H9 (cell line): ENCODE measurements around the gene CCDC69. TPM values are rescaled to one million over a fixed set of nuclear protein-coding genes. Genes with fewer than 3 reads are reported as not detected.

Experiments used
- DNase-seq: peaks from one replicate; pipeline ENCODE4 v3.0.0-alpha.2; 2017
- H2AFZ ChIP-seq: one replicate; pipeline ENCODE4 v1.6.1; 2013; ENCODE audit warnings: mild to moderate bottlenecking, low read length, control low read depth, moderate library complexity
- H2AK5ac ChIP-seq: 2 replicates; pipeline ENCODE4 v1.6.1; 2013; ENCODE audit warnings: low read length, control low read depth, mixed read lengths; ENCODE audit not compliant: insufficient read length
- H2BK120ac ChIP-seq: one replicate; pipeline ENCODE4 v1.6.1; 2013; ENCODE audit warnings: low read depth, mild to moderate bottlenecking, low read length, control low read depth, inconsistent platforms; ENCODE audit not compliant: poor library complexity, severe bottlenecking
- H2BK12ac ChIP-seq: 2 replicates; pipeline ENCODE4 v1.6.1; 2013; ENCODE audit warnings: low read length, control low read depth, mixed read lengths, low read depth; ENCODE audit not compliant: insufficient read length
- H2BK15ac ChIP-seq: 2 replicates; pipeline ENCODE4 v1.6.1; 2013; ENCODE audit warnings: low read depth, low read length, control low read depth
- H2BK20ac ChIP-seq: one replicate; pipeline ENCODE4 v1.6.1; 2013; ENCODE audit warnings: low read depth, mild to moderate bottlenecking, low read length, control low read depth, inconsistent platforms; ENCODE audit not compliant: poor library complexity, severe bottlenecking
- H2BK5ac ChIP-seq: 2 replicates; pipeline ENCODE4 v1.6.1; 2013; ENCODE audit warnings: low read length, control low read depth, mixed read lengths; ENCODE audit not compliant: insufficient read length
- H3K14ac ChIP-seq: 2 replicates; pipeline ENCODE4 v1.6.1; 2013; ENCODE audit warnings: low read length, control low read depth; ENCODE audit not compliant: insufficient read depth
- H3K18ac ChIP-seq: 2 replicates; pipeline ENCODE4 v1.6.1; 2013; ENCODE audit warnings: low read depth, mild to moderate bottlenecking, mixed read lengths, low read length, control low read depth; ENCODE audit not compliant: insufficient read length
- H3K23ac ChIP-seq: 2 replicates; pipeline ENCODE4 v1.6.1; 2013; ENCODE audit warnings: low read length, control low read depth, mixed read lengths, low read depth; ENCODE audit not compliant: insufficient read length
- H3K23me2 ChIP-seq: 2 replicates; pipeline ENCODE4 v1.6.1; 2013; ENCODE audit warnings: low read depth, mild to moderate bottlenecking, mixed read lengths, low read length, control low read depth; ENCODE audit not compliant: insufficient read length, poor library complexity, severe bottlenecking
- H3K27ac ChIP-seq: 2 replicates; pipeline ENCODE4 v1.5.1; 2013; ENCODE audit warnings: low read length, control low read depth, mixed read lengths, low read depth; ENCODE audit not compliant: insufficient read length
- H3K27me3 ChIP-seq: 2 replicates; pipeline ENCODE4 v1.6.1; 2013; ENCODE audit warnings: low read length, control low read depth, inconsistent platforms; ENCODE audit not compliant: insufficient read depth
- H3K4ac ChIP-seq: 2 replicates; pipeline ENCODE4 v1.6.1; 2013; ENCODE audit warnings: low read depth, mild to moderate bottlenecking, control low read depth, inconsistent platforms, low read length, moderate library complexity
- H3K4me1 ChIP-seq: 2 replicates; pipeline ENCODE4 v1.6.1; 2013; ENCODE audit warnings: low read length, control low read depth, inconsistent platforms; ENCODE audit not compliant: insufficient read depth
- H3K4me2 ChIP-seq: 2 replicates; pipeline ENCODE4 v1.6.1; 2013; ENCODE audit warnings: low read length, control low read depth, mixed read lengths; ENCODE audit not compliant: insufficient read length, insufficient read depth
- H3K56ac ChIP-seq: 2 replicates; pipeline ENCODE4 v1.6.1; 2013; ENCODE audit warnings: low read depth, mild to moderate bottlenecking, mixed read lengths, low read length, control low read depth; ENCODE audit not compliant: insufficient read length
- H3K79me1 ChIP-seq: 2 replicates; pipeline ENCODE4 v1.6.1; 2013; ENCODE audit warnings: low read depth, mild to moderate bottlenecking, moderate library complexity, low read length, control low read depth, inconsistent platforms; ENCODE audit not compliant: insufficient read depth, poor library complexity, severe bottlenecking
- H3K79me2 ChIP-seq: 2 replicates; pipeline ENCODE4 v1.6.1; 2013; ENCODE audit warnings: low read length, control low read depth, inconsistent platforms; ENCODE audit not compliant: insufficient read depth
- H3K9ac ChIP-seq: 2 replicates; pipeline ENCODE4 v1.6.1; 2013; ENCODE audit warnings: low read length, control low read depth, mixed read lengths; ENCODE audit not compliant: insufficient read length; ENCODE audit errors: extremely low read depth
- H3K9me3 ChIP-seq: one replicate; pipeline ENCODE4 v1.6.1; 2013; ENCODE audit warnings: low read depth, low read length, inconsistent platforms; ENCODE audit not compliant: control insufficient read depth
- H3T11ph ChIP-seq: one replicate; pipeline ENCODE4 v1.6.1; 2013; ENCODE audit warnings: mild to moderate bottlenecking, low read length, control low read depth, inconsistent platforms
- H4K20me1 ChIP-seq: one replicate; pipeline ENCODE4 v1.6.1; 2013; ENCODE audit not compliant: control insufficient read depth, insufficient read length, insufficient read depth
- H4K5ac ChIP-seq: 2 replicates; pipeline ENCODE4 v1.6.1; 2013; ENCODE audit warnings: low read depth, mild to moderate bottlenecking, mixed read lengths, low read length, control low read depth; ENCODE audit not compliant: insufficient read length
- H4K8ac ChIP-seq: replicated peaks from 2 replicates; pipeline ENCODE4 v1.6.1; 2013; ENCODE audit warnings: low read length, control low read depth, mixed read lengths, low read depth; ENCODE audit not compliant: insufficient read length
- H4K91ac ChIP-seq: 2 replicates; pipeline ENCODE4 v1.6.1; 2013; ENCODE audit warnings: low read depth, mild to moderate bottlenecking, moderate library complexity, mixed read lengths, low read length, control low read depth; ENCODE audit not compliant: insufficient read length
- H3K27ac Mint-ChIP-seq, 3 experiments: 2 replicates in 2 of 3; 3 replicates in 1 of 3; pipeline ENCODE4 v1.8.0; 2020 to 2021; ENCODE audit warnings: mixed read lengths in 3 of 3, mild to moderate bottlenecking in 1 of 3, moderate library complexity in 1 of 3
- H3K27me3 Mint-ChIP-seq: 2 replicates; pipeline ENCODE4 v1.8.0; 2021; ENCODE audit warnings: low read depth, mild to moderate bottlenecking, moderate library complexity, mixed read lengths
- H3K36me3 Mint-ChIP-seq, 3 experiments: 2 replicates in 2 of 3; 3 replicates in 1 of 3; pipeline ENCODE4 v1.8.0; 2020 to 2021; ENCODE audit warnings: low read depth in 3 of 3, mixed read lengths in 3 of 3; ENCODE audit not compliant: insufficient read depth in 1 of 3
- H3K4me1 Mint-ChIP-seq, 2 experiments: 2 replicates each; pipeline ENCODE4 v1.8.0; 2020; ENCODE audit warnings: mixed read lengths in 2 of 2
- H3K4me3 Mint-ChIP-seq, 2 experiments: 2 replicates in 1 of 2; 3 replicates in 1 of 2; pipeline ENCODE4 v1.8.0; 2020 to 2021; ENCODE audit warnings: mild to moderate bottlenecking in 2 of 2, mixed read lengths in 2 of 2, moderate library complexity in 1 of 2
- H3K9me3 Mint-ChIP-seq, 2 experiments: 2 replicates in 1 of 2; 3 replicates in 1 of 2; pipeline ENCODE4 v1.8.0; 2020; ENCODE audit warnings: mild to moderate bottlenecking in 2 of 2, mixed read lengths in 2 of 2, moderate library complexity in 1 of 2
- CTCF ChIP-seq: fragments of 200-600 bp; sonication (generic); conservative IDR thresholded peaks from 3 replicates; pipeline ENCODE4 v1.8.0; 2021; ENCODE audit warnings: antibody characterized with exemption, mild to moderate bottlenecking
- WGBS: extraction: QIAGEN DNeasy Blood & Tissue Kit; methylation state at CpG from one replicate; pipeline ENCODE4 v1.1.7; 2013; ENCODE audit warnings: missing lambda C conversion rate, low lambda C conversion rate, mixed read lengths; ENCODE audit not compliant: insufficient read length; ENCODE audit errors: extremely low coverage; 5-methylcytosine and 5-hydroxymethylcytosine counted together
- total RNA-seq: library from RNA; stranded (reverse); gene quantifications from 2 replicates; pipeline ENCODE4 v1.2.1, GENCODE V29; 2021

CCDC69 gene
- total RNA-seq, 1 experiment from 2014 or later = 5.3 TPM

- Histone ChIP-seq H3K9me3 (no peaks in the 10 kb centered on the region), H3K4me2 (no peak overlapping the region), H4K5ac (no peak overlapping the region), H2BK120ac (no peak overlapping the region), H3K27me3 (no peaks in the 10 kb centered on the region), H2BK20ac (no peak overlapping the region), H3K79me1 (no peaks in the 10 kb centered on the region), H3K23me2 (no peaks in the 10 kb centered on the region), H4K20me1 (no peaks in the 10 kb centered on the region), H2AFZ (no peak overlapping the region), H3K56ac (no peak overlapping the region), H2BK12ac (no peak overlapping the region), H2AK5ac (no peak overlapping the region), H3K4ac (no peak overlapping the region), H2BK15ac (no peak overlapping the region; the same call in 1 of the 2 replicates), H3K14ac (no peak overlapping the region), H4K91ac (no peak overlapping the region), H3K23ac (no peak overlapping the region), H3K18ac (no peak overlapping the region), H4K8ac (no peak overlapping the region), H3K79me2 (no peaks in the 10 kb centered on the region), H3K9ac (no peak overlapping the region), H3K27ac (no peak overlapping the region), H3T11ph (no peak overlapping the region), H2BK5ac (no peak overlapping the region), H3K4me1 (peaks cover 3% of the 10 kb centered on the region; the same call in 1 of the 2 replicates)
- H3K27me3 Mint-ChIP-seq = 0 out of 2 replicates have a peak, but pooled peaks cover 2% of the 10 kb centered on the region
- no peak overlapping the region for H3K4me3 Mint-ChIP-seq
- peaks cover 0 to 2% of the 10 kb centered on the region in 2 experiments; a peak in 1 of 5 replicates for H3K9me3 Mint-ChIP-seq
- no peak overlapping the region; a peak in 2 of 7 replicates for H3K27ac Mint-ChIP-seq
- no peak for DNase-seq
- H3K4me1 Mint-ChIP-seq = peaks cover 11 to 17% of the 10 kb centered on the region in 2 experiments
- no peak for TF ChIP-seq CTCF
- no peaks in the 10 kb centered on the region for H3K36me3 Mint-ChIP-seq
- no CpG with 5 or more reads among the region's 5 CpGs for WGBS
Observed at GRCh38 chr5:151186052-151186451, 37.8 kb downstream of the CCDC69 start.
